T-helper 17 cell (primary cell): ENCODE results near the gene FOSL2. TPM values are rescaled to one million over a fixed set of nuclear protein-coding genes. Genes with fewer than 3 reads are reported as not detected.
A peak's percentile ranks its signal among the peaks of the same experiment; 100 is the strongest.

Source experiments
- ATAC-seq: fragments of 150-1000 bp; cut with Tn5 transposase; 2 replicates; pipeline ENCODE4 v1.10.0; 2021; ENCODE audit warnings: mild to moderate bottlenecking, moderate library complexity
- DNase-seq, 3 donors: peaks; one replicate each; pipeline versions ENCODE4 v3.0.0 to v3.0.0-alpha.2; 2020 to 2021
- H3K9me3 ChIP-seq: one replicate; pipeline ENCODE4 v1.7.0; 2013; ENCODE audit warnings: low read length, mild to moderate bottlenecking; ENCODE audit not compliant: control insufficient read depth, poor library complexity, severe bottlenecking
- H3K27ac Mint-ChIP-seq: one replicate; pipeline ENCODE4 v1.8.0; 2022; ENCODE audit warnings: mild to moderate bottlenecking, moderate library complexity, mixed read lengths
- H3K27me3 Mint-ChIP-seq: one replicate; pipeline ENCODE4 v1.8.0; 2022; ENCODE audit warnings: mixed read lengths
- H3K36me3 Mint-ChIP-seq: one replicate; pipeline ENCODE4 v1.8.0; 2022; ENCODE audit warnings: low read depth, mixed read lengths
- H3K4me1 Mint-ChIP-seq: one replicate; pipeline ENCODE4 v1.8.0; 2022; ENCODE audit warnings: mild to moderate bottlenecking, mixed read lengths
- H3K4me3 Mint-ChIP-seq: one replicate; pipeline ENCODE4 v1.8.0; 2022; ENCODE audit warnings: mild to moderate bottlenecking, moderate library complexity, mixed read lengths
- total RNA-seq, 4 donors: library from RNA in 2 of 4; stranded (reverse) in 2 of 4; gene quantifications; one replicate each; pipeline ENCODE4 v1.2.3 and lab custom pipeline; 2022 to 2026

FOSL2 gene
- total RNA-seq, 2 donors from 2014 or later = 114 to 153 TPM

DNA sequence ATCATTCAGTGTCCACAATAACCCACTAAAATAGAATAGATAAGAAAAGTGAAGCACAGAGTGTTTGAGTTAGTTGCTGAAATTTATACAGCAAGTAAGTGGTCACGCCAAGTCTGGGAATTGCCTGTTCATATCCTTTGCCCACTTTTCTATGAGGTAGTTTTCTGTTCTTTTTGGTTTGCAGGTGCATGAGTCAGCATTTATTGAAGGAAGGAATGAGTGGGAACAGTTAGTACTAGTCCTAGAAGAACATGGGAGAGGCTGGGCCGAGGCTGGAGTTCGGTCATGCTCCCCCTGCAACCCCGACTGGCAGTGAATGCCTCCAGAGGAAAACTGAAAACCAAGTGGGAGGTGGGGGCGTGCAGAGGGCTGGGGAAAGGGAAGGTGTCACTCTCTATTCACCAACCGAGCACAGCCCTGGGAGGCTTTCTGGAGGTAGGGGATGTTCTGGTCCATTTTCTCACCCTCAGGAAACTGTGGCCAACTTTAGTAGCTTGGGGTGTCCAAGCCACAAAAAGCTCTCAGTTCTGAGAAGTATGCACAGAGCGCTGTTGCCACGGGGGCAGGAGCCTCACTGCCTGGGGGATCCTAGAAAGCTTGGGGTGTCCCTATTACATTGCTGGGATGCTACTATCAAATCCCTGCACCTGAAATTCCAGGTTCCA lies 41.4 kb downstream of the FOSL2 start:
- H3K36me3 Mint-ChIP-seq = peaks cover 2% of the 10 kb centered on the region
- no peak overlapping the region for H3K27ac Mint-ChIP-seq
- H3K27me3 Mint-ChIP-seq = no peaks in the 10 kb centered on the region
- no peak overlapping the region for H3K4me3 Mint-ChIP-seq
- peaks cover 15% of the 10 kb centered on the region for H3K4me1 Mint-ChIP-seq
- no peaks in the 10 kb centered on the region for H3K9me3 ChIP-seq
- no peak for ATAC-seq
- DNase-seq = no peak

DNA sequence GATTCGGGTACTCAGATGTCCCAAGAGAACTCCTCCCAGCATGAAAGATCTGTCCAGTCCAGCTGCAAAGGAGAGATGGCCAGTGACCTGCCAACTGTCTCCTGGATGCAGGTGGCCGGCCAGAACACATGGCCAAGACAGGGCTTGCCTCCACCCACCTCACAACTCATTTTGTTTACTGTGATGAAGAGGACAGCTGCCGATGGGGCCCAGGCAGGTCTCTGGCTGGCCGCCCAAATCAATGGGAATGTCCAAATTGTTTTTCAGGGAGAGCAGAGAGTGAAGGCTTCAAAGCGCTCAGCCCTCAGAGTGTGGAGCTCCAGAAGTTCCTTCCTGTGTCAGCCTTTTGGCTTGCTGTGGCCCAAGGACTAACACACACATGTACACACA lies 41.9 kb downstream of the FOSL2 start:
- H3K27ac Mint-ChIP-seq = no peak overlapping the region
- H3K9me3 ChIP-seq = no peaks in the 10 kb centered on the region
- DNase-seq (no peak), ATAC-seq (no peak)
- no peak overlapping the region for H3K4me3 Mint-ChIP-seq
- no peaks in the 10 kb centered on the region for H3K27me3 Mint-ChIP-seq
- H3K36me3 Mint-ChIP-seq = peaks cover 2% of the 10 kb centered on the region
- H3K4me1 Mint-ChIP-seq = peaks cover 13% of the 10 kb centered on the region

DNA sequence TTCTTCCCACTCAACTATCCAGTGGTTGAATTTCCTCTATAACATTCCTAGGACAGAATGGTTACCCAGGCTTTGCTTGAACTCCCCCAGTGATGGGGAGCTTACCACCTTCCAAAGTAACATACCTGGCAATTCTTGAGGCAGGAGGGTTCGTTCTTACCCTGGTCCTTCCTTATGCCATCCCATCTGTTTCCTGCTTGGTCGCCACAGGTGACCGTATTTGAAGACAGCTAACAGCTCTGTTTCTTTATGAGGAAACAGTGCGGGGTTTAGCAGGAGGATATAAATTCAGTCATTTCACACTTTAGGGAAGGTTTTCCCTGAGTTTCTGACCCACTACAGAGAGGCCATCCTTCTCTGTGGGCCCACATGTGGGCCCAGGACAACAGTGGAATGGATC lies 42.6 kb downstream of the FOSL2 start:
- H3K9me3 ChIP-seq = no peaks in the 10 kb centered on the region
- no peaks in the 10 kb centered on the region for H3K27me3 Mint-ChIP-seq
- DNase-seq = no peak
- no peak for ATAC-seq
- peaks cover 13% of the 10 kb centered on the region for H3K4me1 Mint-ChIP-seq
- no peak overlapping the region for H3K27ac Mint-ChIP-seq
- H3K4me3 Mint-ChIP-seq = no peak overlapping the region
- H3K36me3 Mint-ChIP-seq = peaks cover 2% of the 10 kb centered on the region

DNA sequence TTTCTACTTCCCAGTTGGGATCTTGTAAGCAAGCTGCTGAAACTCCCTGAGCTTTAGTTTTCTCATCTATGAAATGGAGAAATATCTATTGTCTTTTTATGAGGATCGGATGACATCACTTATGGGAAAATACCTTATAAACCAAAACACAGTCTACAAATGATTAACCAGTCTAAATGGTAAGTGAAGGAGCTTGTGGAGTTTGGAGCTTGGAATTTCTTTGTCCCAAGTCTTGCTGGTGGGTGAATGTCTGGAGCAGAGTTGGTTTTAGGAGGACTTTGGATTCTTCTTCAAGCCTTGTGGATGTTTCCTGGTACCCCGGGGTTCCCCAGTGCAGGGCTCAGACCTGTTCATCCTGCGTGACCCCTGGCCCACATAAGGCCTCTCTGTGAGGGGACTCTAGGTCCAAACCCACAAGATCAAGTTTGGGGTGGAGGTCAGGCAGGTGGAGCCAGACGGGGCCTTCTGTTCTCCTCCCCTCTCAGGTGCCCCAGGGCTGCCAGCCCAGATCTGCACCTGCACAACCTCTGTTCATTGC lies 43.2 kb downstream of the FOSL2 start:
- H3K36me3 Mint-ChIP-seq = peaks cover 2% of the 10 kb centered on the region
- DNase-seq (no peak), ATAC-seq (no peak)
- H3K4me3 Mint-ChIP-seq = no peak overlapping the region
- peak overlapping the region; percentile 43 for H3K27ac Mint-ChIP-seq
- H3K4me1 Mint-ChIP-seq = peaks cover 10% of the 10 kb centered on the region
- H3K27me3 Mint-ChIP-seq = no peaks in the 10 kb centered on the region
- H3K9me3 ChIP-seq = no peaks in the 10 kb centered on the region

DNA sequence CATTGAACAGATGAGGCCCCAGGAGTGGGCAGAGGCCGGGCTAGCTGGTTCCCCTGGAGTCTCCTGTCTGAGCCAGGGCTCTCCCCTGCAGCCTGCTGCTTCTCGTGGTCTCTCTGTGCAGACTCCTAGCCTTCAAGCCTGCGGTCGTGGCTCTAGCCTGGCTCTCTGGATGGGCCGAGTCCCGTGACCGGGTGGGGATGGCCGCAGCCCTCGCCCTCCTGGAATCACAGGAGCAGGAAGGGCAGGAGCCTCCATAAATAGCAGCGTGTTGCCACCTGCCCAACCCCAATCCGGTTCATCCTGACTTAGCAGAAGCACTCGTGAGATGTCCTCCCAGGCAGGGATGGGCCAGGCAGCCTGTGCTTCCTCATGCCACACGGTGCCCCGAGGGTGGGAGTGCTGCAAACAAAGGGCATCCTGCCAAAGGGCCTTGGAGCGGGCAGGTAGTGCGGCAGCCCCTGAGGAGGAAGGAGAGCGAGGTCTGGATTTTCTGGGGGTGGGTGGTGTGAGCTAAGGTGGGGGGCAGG lies 43.9 kb downstream of the FOSL2 start:
- H3K4me3 Mint-ChIP-seq = no peak overlapping the region
- H3K9me3 ChIP-seq = no peaks in the 10 kb centered on the region
- DNase-seq (no peak), ATAC-seq (no peak)
- peak overlapping the region; percentile 43 for H3K27ac Mint-ChIP-seq
- H3K27me3 Mint-ChIP-seq = no peaks in the 10 kb centered on the region
- H3K4me1 Mint-ChIP-seq = peaks cover 4% of the 10 kb centered on the region
- H3K36me3 Mint-ChIP-seq = peaks cover 2% of the 10 kb centered on the region

DNA sequence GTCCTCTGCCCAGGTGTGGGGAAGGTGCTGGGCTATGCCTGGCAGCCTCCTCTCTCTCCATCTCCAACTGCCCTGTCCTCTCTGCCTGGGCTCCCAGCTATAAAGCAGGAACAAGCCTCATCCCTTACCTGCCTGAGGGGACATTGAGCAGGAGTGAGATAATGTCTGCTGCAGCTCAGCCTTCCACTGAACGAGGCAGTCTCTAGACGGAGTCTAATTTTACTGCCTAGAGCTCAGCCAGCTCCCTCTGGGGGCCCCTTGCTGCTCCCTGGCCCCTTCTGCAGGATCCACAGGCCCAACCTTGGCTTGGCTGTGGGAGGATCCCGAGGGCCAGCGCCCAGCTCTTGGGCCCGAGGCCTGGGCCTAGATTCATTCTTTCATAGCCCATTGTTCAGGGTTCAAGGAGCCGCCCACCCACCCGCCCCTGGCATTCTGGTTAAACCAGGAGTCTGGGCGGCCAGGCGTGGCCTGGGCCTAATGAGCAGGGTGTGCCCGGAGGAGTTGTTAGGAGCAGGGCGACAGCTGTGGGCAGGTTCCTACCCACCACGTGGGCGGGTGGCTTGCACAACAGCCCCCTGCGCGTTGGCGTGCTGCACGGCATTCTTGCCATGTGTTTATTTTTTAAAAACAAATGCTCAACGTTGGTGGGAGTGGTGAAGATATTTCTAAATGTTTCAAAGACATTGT lies 44.6 kb downstream of the FOSL2 start:
- no peak for DNase-seq
- no peak for ATAC-seq
- peaks cover 2% of the 10 kb centered on the region for H3K4me1 Mint-ChIP-seq
- no peak overlapping the region for H3K27ac Mint-ChIP-seq
- H3K36me3 Mint-ChIP-seq = peaks cover 4% of the 10 kb centered on the region
- H3K9me3 ChIP-seq = no peaks in the 10 kb centered on the region
- no peak overlapping the region for H3K4me3 Mint-ChIP-seq
- H3K27me3 Mint-ChIP-seq = no peaks in the 10 kb centered on the region

DNA sequence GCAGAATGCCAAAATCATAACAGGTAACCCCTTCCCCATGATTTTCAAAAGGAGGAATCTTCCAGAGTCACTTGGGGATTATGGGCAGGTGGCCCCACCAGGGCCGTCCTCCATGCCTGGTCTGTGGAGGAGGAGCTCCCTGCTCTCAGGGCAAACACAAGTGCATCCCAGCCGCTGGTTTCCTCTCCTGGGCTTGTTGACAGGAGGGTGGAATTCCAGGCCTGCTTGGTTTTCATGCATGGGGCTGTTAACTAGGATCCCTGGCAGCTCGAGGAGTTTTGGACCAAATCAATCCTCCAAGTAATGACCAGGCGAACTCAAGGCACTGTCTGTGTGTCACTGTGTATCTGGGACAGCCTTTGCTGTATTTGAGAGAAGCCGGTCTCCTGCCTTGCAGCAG lies 45.3 kb downstream of the FOSL2 start:
- Mint-ChIP-seq H3K36me3 (peaks cover 4% of the 10 kb centered on the region), H3K4me3 (no peak overlapping the region), H3K4me1 (peaks cover 2% of the 10 kb centered on the region), H3K27ac (no peak overlapping the region), H3K27me3 (no peaks in the 10 kb centered on the region)
- DNase-seq (no peak), ATAC-seq (no peak)
- no peaks in the 10 kb centered on the region for H3K9me3 ChIP-seq

DNA sequence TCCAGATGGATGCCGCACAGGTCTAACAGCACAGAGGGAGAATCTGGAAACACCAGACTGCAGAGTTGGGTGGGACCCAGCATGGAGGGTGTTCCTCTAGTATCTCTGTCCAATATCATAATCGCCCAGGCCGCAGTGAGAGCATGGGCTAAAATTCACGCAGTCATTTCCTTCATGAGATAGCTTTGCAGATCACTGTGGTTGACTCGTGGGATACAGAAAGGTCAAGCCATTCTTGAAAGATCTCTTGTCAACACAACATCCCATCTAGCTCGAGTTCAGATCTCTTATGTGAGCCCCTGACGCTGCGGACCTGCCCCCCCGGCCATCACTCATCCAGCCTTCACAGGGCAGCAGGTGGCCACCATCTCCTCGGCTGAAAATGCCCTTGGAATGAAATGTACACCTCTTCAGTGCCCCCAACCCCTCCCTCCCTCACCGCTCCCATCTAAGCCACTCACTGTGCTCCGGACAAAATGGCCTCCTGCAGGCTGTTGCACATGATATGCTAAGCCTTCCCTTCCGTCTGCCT lies 45.9 kb downstream of the FOSL2 start:
- no peaks in the 10 kb centered on the region for H3K27me3 Mint-ChIP-seq
- H3K27ac Mint-ChIP-seq = no peak overlapping the region
- no peak overlapping the region for H3K4me3 Mint-ChIP-seq
- no peaks in the 10 kb centered on the region for H3K9me3 ChIP-seq
- ATAC-seq = no peak
- DNase-seq = no peak
- peaks cover 2% of the 10 kb centered on the region for H3K4me1 Mint-ChIP-seq
- H3K36me3 Mint-ChIP-seq = peaks cover 4% of the 10 kb centered on the region

DNA sequence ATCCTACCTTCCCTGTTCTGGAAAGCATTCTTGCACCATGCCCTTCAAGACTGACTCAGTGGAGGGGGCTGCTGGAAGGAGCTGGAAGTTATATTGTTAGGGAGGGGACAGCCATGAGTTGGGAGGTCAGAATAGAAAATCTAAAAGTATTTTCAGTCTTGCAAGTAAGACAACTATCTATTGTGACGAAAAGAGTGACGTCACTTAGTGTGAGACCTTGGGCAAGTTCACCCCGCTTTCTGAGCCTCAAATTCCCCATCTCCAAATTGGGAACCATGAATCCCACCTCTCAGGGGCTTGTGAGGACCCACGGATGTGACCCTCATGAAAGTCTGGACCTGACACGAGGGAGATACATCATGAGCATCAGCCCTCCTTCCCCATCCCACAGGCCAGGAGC lies 46.5 kb downstream of the FOSL2 start:
- no peaks in the 10 kb centered on the region for H3K9me3 ChIP-seq
- Mint-ChIP-seq H3K27me3 (no peaks in the 10 kb centered on the region), H3K27ac (no peak overlapping the region), H3K36me3 (peaks cover 4% of the 10 kb centered on the region), H3K4me1 (no peaks in the 10 kb centered on the region), H3K4me3 (no peak overlapping the region)
- DNase-seq = no peak
- ATAC-seq = no peak

DNA sequence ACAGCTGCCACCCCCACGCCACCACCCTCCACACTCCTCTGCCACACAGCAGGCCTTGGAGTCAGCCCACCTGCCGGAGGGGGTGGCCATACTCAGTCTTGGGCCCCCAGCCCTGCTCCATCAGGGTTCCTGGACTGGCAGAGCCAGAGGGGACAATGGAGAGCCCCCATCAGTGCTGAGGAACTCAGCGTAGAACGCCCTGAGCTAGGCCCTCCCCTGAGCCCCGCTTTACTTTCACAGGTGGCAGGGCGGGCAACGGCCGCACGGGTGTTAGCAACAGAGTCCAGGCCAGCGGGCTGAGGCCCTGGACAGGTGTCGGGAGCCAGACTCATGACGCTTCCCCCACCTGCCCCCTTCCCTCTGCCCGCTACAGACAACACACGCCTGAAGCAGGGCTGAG lies 47.1 kb downstream of the FOSL2 start:
- DNase-seq (no peak), ATAC-seq (no peak)

DNA sequence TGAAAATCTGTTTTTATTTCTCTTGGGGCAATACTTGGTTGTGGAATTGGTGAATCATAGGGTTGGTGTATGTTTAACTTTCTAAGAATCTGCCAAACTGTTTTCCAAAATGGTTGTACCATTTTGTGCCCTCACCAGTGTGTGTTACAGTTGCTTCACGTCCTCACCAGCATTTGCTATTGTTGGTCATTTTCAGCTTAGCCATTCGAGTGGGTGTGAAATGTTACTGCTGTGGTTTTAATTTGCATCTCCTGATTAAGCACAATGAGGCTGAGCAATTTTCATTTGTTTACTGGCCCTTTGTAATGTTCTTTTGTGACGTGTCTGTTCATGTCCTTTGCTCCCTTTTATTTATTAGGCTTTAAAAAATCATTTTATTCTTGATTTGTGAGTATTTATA lies 49.7 kb downstream of the FOSL2 start:
- Mint-ChIP-seq H3K27me3 (no peaks in the 10 kb centered on the region), H3K4me3 (no peak overlapping the region), H3K27ac (no peak overlapping the region), H3K36me3 (peaks cover 2% of the 10 kb centered on the region), H3K4me1 (no peaks in the 10 kb centered on the region)
- ATAC-seq (no peak), DNase-seq (no peak)
- no peaks in the 10 kb centered on the region for H3K9me3 ChIP-seq

More for the DNA sequence above, 47.1 kb downstream of the FOSL2 start:
- Mint-ChIP-seq H3K4me3 (no peak overlapping the region), H3K4me1 (no peaks in the 10 kb centered on the region), H3K27me3 (no peaks in the 10 kb centered on the region), H3K36me3 (peaks cover 4% of the 10 kb centered on the region), H3K27ac (no peak overlapping the region)
- H3K9me3 ChIP-seq = no peaks in the 10 kb centered on the region

DNA sequence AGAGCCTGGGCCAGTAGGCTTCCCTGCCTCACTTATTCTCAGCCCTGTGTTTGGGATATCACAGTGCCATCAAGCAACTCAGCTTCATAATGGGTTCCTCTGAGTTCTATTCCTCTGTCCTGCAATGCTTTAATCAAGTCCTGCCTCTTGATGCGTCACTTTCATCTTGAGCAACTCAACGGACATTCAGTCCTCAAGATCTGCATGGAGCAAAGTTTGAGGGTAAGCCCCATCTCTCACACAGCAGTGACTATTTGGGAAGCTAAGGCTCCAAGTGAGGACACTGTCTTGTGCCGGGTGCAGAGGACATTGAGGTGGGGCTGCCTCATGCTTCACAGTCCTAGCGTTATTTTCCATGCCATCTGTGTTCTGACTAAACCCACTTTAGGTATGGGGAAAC lies 52.3 kb downstream of the FOSL2 start:
- no peak overlapping the region for H3K4me3 Mint-ChIP-seq
- H3K4me1 Mint-ChIP-seq = peaks cover 11% of the 10 kb centered on the region
- no peaks in the 10 kb centered on the region for H3K27me3 Mint-ChIP-seq
- peaks cover 2% of the 10 kb centered on the region for H3K36me3 Mint-ChIP-seq
- no peak for ATAC-seq
- DNase-seq = no peak
- H3K9me3 ChIP-seq = no peaks in the 10 kb centered on the region
- H3K27ac Mint-ChIP-seq = no peak overlapping the region

DNA sequence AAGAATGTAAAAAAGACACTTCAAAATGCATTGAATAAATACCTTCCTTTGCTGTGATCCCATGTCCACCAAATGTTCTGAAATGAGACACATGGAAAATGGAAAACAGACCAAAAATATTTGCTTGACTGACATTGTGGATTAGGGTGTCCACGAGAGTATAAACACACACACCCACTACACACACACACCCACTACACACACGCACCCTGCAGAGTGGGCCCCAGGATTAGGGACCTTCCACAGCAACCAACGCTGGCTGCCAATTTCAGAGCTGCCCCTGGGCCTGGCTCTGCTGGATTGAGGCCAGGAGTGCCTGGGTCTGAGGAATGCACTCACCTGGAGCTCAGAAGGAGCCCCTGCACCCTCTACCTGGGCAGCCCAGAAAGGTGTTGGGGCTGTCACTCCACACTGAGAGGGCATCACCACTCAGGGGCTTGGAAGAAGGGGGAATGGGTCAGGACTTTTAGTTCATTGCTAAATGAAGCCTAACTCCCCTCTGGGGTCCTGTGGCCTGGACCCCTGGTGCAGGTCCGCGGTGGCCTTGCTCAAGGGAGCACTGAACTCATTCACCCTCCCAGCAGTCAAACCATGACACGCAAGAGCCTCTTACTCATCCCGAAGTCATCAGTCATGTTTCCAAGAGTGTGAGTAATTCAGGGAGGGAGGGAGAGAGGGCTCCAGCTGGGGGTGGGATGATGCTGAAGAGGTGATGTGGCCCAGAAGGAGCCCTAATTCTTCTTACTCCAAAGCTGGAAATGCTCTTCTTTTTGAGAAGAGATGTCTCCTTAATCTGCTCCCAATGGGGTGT lies 53.0 kb downstream of the FOSL2 start:
- H3K9me3 ChIP-seq = no peaks in the 10 kb centered on the region
- Mint-ChIP-seq H3K27ac (no peak overlapping the region), H3K27me3 (no peaks in the 10 kb centered on the region), H3K4me1 (peaks cover 15% of the 10 kb centered on the region), H3K36me3 (peaks cover 2% of the 10 kb centered on the region), H3K4me3 (no peak overlapping the region)
- no peak for DNase-seq
- ATAC-seq = no peak
